T-helper 1 cell (primary cell): ENCODE results near the gene RAB10.
"Not testable (repeated sequence)": the region's sequence is repeated elsewhere in the genome, so short reads cannot be mapped to it uniquely, and the experiment has no call there.

Experiments
- DNase-seq, 5 donors: peaks; one replicate each; pipeline ENCODE4 v3.0.0-alpha.2; 2012 to 2020

RAB10 gene

GRCh38 chr2:26061539-26061938, 27.7 kb downstream of the RAB10 start:
- no peak for DNase-seq

GRCh38 chr2:26064846-26065245, 31.0 kb downstream of the RAB10 start:
- DNase-seq, result no peak

- DNase-seq, result no peak
Observed at GRCh38 chr2:26067186-26067974, 33.5 kb downstream of the RAB10 start.

- peak in 1 of 5 donors; percentile 44 for DNase-seq
Observed at GRCh38 chr2:26067980-26068507, 34.2 kb downstream of the RAB10 start.

- DNase-seq, result peak in 3 of 5 donors; percentile 11 to 91 (median 26)
Observed at GRCh38 chr2:26068602-26069298, 34.9 kb downstream of the RAB10 start.

- no peak for DNase-seq
Observed at GRCh38 chr2:26070730-26071129, 36.8 kb downstream of the RAB10 start.

GRCh38 chr2:26072925-26073768, 39.3 kb downstream of the RAB10 start:
- DNase-seq, result no peak

- DNase-seq, result no peak
Observed at GRCh38 chr2:26073830-26074229, 39.9 kb downstream of the RAB10 start.

GRCh38 chr2:26074676-26075075, 40.8 kb downstream of the RAB10 start:
- no peak for DNase-seq

- no peak for DNase-seq
Observed at GRCh38 chr2:26075173-26075572, 41.3 kb downstream of the RAB10 start.

- DNase-seq, result no peak
Observed at GRCh38 chr2:26076001-26076587, 42.2 kb downstream of the RAB10 start.

- DNase-seq, result no peak
Observed at GRCh38 chr2:26077291-26077690, 43.4 kb downstream of the RAB10 start.

GRCh38 chr2:26078939-26079338, 45.1 kb downstream of the RAB10 start:
- DNase-seq, result no peak

GRCh38 chr2:26080356-26080755, 46.5 kb downstream of the RAB10 start:
- DNase-seq, result no peak

GRCh38 chr2:26080925-26081324, 47.0 kb downstream of the RAB10 start:
- DNase-seq, result not testable (repeated sequence)

- no peak for DNase-seq
Observed at GRCh38 chr2:26081556-26081955, 47.7 kb downstream of the RAB10 start.

- peak in 1 of 5 donors; percentile 61 for DNase-seq
Observed at GRCh38 chr2:26086155-26086637, 52.3 kb downstream of the RAB10 start.

- DNase-seq, result no peak
Observed at GRCh38 chr2:26086779-26087178, 52.9 kb downstream of the RAB10 start.

- DNase-seq, result peak in 1 of 5 donors; percentile 30
Observed at GRCh38 chr2:26088038-26088643, 54.3 kb downstream of the RAB10 start.

GRCh38 chr2:26088931-26089330, 55.0 kb downstream of the RAB10 start:
- DNase-seq, result not testable (repeated sequence)

- no peak for DNase-seq
Observed at GRCh38 chr2:26089337-26089736, 55.5 kb downstream of the RAB10 start.

GRCh38 chr2:26095758-26096157, 61.9 kb downstream of the RAB10 start:
- DNase-seq, result no peak
